Middle frontal gyrus (tissue), 1 donor: ENCODE results near the gene NTM.
"Not testable (repeated sequence)": the region's sequence is repeated elsewhere in the genome, so short reads cannot be mapped to it uniquely, and the experiment has no call there.

Experiments
- DNase-seq: peaks from one replicate; pipeline ENCODE4 v3.0.0-alpha.2; 2015; ENCODE audit warnings: low spot score; ENCODE audit errors: extremely low spot score

NTM gene

GRCh38 chr11:131910178-131910522 lies 539.7 kb downstream of the NTM start:
- no peak for DNase-seq

DNA sequence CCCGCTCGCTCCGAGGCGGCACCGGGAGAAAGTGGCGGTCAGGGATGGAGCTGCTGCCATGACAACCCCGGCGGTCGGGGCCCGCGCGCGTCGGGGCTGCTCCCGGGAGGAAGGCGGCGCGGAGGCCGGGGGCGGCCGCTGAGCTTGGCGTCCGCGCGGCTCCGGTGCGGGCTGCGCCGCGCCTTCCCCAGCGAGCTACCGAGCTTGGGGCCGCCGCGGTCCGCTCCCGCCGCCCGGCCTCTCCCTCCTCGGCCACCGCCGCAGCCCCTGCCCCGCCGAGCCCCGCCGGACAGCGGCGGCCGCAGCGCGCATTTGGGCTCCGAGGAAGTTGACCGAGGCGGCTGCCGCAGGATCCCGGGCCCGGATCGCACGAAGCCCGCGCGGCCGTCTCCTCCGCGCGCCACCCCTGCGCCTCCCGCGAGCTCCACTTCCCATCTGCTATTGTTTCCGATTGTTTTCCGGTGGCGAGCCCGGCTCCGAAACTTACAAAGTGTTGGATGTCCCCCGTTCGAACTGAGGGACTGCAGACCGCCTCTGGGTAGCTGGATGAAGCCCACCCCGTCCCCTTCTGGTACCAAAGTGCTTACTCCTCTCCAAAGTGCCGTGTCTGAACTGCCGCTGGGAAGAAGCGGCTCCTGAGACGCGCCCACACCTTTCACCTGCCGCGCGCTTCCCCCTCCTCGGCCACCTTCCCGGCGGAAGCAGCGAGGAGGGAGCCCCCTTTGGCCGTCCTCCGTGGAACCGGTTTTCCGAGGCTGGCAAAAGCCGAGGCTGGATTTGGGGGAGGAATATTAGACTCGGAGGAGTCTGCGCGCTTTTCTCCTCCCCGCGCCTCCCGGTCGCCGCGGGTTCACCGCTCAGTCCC lies 540.3 kb downstream of the NTM start:
- no peak for DNase-seq

- not testable (repeated sequence) for DNase-seq
Measured at GRCh38 chr11:131911388-131912032, 541.1 kb downstream of the NTM start.

- no peak for DNase-seq
Measured at GRCh38 chr11:131912134-131912533, 541.7 kb downstream of the NTM start.

DNA sequence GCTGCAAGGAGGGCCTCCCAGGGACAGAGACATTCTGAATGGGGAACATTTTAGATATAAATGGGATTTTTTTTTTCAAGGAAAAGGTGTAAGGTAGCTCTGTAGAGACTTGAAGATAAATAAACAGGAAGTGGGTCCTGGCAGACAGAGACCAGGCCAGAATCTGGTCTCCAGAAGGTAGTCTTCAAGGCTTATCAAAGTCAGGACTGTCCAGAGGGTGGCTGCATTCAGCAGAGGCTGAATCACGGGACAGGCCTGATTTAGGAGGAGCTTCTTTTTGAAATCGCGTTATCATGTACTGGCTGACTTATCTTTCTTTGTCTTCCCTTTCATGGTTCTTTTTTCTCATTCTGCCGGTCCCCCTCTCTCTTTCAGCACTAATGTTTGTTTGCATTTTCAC lies 542.9 kb downstream of the NTM start:
- DNase-seq = no peak

DNA sequence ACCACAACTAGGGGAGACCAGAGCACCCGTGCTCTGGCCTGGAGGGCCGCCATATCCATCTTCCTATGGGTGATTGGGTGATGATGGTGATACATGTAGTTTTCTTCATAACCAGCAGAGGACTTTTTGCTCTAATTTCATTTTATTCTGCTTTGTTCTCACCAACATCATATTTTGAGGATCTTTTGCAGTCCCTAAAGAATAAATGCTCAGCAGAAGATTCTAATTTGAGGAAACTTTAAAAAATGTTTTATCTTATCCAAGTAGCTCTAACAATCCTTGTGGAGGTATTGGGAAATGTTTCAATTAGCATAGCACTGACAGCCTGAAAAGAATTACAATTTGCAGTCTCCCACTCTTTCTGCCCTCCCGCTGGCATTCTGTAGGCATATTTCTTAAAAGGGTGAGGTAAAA lies 544.0 kb downstream of the NTM start:
- no peak for DNase-seq

GRCh38 chr11:131916638-131917037 lies 546.2 kb downstream of the NTM start:
- DNase-seq = no peak

- no peak for DNase-seq
Measured at GRCh38 chr11:131917634-131918384, 547.4 kb downstream of the NTM start.

DNA sequence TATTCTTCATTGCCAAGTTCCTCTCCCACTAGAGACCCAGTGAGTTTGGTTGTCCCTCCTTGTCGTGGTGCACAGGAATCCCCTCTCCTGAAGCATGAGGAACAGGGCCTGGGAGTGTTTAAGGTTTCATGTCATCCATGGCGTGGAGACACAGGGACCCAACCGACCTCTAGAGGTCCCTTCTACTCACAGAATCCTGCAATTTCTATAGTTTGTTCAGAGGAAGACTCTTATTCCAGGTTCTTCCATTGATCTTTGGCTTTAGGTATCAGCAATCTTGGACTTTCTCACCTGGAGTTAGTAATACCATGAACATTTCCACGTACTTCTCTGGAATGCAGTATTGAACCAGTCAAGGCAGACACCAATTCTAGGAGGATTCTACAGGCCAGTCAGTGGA lies 548.2 kb downstream of the NTM start:
- DNase-seq = no peak

DNA sequence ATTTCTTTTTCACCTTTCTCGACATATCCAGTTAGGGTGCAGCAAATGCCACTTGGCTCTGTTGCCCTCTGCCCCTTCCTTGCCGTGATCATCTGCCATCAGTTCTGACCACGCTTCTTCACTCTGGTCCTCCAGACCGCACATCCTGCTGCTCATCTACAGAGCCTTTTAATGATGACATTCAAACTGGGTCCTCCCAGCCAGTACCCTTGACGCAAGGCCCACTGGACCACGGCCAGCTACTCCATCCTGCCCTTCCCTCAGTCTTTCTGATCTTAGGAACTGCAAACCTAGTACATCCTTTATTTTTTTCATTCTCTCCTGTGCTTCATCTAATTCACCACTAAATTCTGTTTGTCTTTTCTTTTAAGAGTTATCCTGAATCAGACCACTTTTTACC lies 551.8 kb downstream of the NTM start:
- no peak for DNase-seq

GRCh38 chr11:131923309-131923708 lies 552.9 kb downstream of the NTM start:
- DNase-seq = no peak

GRCh38 chr11:131924001-131924400 lies 553.6 kb downstream of the NTM start:
- DNase-seq = no peak

- DNase-seq = no peak
Measured at GRCh38 chr11:131924457-131925201, 554.2 kb downstream of the NTM start.

- no peak for DNase-seq
Measured at GRCh38 chr11:131925829-131926228, 555.4 kb downstream of the NTM start.

GRCh38 chr11:131928992-131929391 lies 558.6 kb downstream of the NTM start:
- no peak for DNase-seq

DNA sequence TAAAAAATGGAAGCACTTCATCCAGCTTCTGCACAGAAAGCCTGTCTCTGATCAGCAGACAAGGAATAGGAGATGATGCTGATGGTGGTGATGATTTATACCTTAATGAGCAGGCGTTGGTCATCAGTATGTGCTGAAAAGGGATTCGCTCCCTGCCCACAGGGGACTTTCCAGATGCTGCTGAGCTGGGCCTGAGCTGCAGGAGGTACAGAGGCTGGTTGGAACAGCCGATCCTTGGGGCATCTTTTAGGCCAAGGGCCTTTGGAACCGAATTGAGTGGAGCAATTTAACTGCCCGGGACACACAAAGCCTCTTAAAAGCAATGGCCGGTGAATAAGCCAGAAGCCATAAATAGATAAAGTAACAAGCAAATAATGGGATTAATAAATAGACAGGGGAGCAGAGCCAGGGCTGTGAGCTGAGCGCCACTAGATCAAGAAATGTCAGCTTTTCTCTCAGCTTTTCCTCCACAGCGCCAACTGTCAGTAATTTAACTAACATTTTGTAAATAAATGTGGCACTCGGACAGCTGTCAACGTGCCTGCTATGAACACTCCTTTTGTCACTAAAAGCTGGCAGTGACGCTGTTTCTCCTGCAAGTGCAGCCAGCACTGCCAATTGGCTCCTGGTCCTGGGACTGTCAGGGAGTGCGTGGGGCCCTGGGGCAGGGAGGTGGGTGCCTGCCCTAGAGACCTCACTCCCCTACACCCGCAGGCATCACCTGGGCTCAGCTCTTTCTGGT lies 562.3 kb downstream of the NTM start:
- DNase-seq = no peak

DNA sequence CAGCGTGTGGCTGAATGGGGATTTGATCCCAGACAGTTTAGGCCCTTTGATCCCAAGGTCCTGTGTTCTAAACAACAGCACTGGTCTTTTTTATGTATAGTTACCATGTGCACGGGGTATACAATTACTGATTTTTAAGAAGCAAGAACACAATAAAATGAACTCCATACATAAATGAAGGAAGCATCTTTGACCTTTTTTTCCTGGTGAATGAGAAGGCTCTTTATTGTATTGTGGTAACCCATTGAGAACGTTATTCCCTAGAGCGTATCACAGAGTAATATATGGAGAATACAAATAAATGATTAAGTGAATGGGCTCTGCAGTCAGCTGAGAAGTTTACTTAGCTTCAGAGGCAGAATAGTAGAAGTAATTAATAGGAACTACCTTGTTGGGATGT lies 563.6 kb downstream of the NTM start:
- DNase-seq = no peak

- DNase-seq = no peak
Measured at GRCh38 chr11:131938351-131938751, 567.9 kb downstream of the NTM start.

- no peak for DNase-seq
Measured at GRCh38 chr11:131940126-131940525, 569.7 kb downstream of the NTM start.

GRCh38 chr11:131942878-131943277 lies 572.5 kb downstream of the NTM start:
- DNase-seq = no peak

GRCh38 chr11:131943295-131943694 lies 572.9 kb downstream of the NTM start:
- DNase-seq = no peak
